K562 (cell line): ENCODE measurements around the gene SLC9A3. TPM values are rescaled to one million over a fixed set of nuclear protein-coding genes. Genes with fewer than 3 reads are reported as not detected.
A peak's percentile ranks its signal among the peaks of the same experiment; 100 is the strongest.

Experiments
- ATAC-seq: fragments of 200-7000 bp; cut with Tn5 transposase; 3 replicates; pipeline ENCODE4 v1.9.1; 2020; ENCODE audit warnings: moderate library complexity
- BruUV-seq: library from RNA; stranded (reverse); fragments of 400-500 nt; replicated peaks from 2 replicates; lab custom pipeline; 2021; lab: Mats Ljungman, UMichigan
- CTCF ChIA-PET: fragments of 300-600 bp; formaldehyde crosslinking; extraction: SDS; loops from one replicate; lab custom pipeline; 2021; ENCODE audit warnings: low intra/inter-chr PET ratio; lab: Yijun Ruan, JAX
- POLR2A ChIA-PET: fragments of 300-600, 350-650 bp; sonication (Branson Sonifier 250); formaldehyde crosslinking; extraction: SDS; loops from one replicate; lab custom pipeline; 2021; ENCODE audit warnings: antibody characterized with exemption, inconsistent platforms; lab: Yijun Ruan, JAX
- DNase-seq, 4 experiments: peaks; one replicate each; pipeline versions ENCODE4 v3.0.0 to v3.0.0-alpha.2; 2011 to 2018; ENCODE audit warnings: low spot score in 3 of 4, mixed read lengths in 3 of 4; ENCODE audit errors: extremely low read depth in 1 of 4
- FAIRE-seq: peaks from 2 replicates; lab custom pipeline; 2011; peaks lifted over from hg19 to GRCh38; lab: Jason Lieb, UNC
- H2AFZ ChIP-seq: 2 replicates; pipeline ENCODE4 v1.6.0; 2011; ENCODE audit warnings: low read depth, low read length, control low read depth, inconsistent platforms
- H3K27ac ChIP-seq: fragments of 200-600 bp; 3 replicates; pipeline ENCODE4 v1.8.0; 2011; ENCODE audit warnings: low read depth, mild to moderate bottlenecking, control low read depth, inconsistent platforms, low read length, moderate library complexity, mixed read lengths; ENCODE audit errors: extremely low read depth
- H3K27me3 ChIP-seq, 2 experiments: fragments of 300-600 bp in 1 of 2; 2 replicates in 1 of 2; 3 replicates in 1 of 2; pipeline versions ENCODE4 v1.6.0 to v1.8.0; 2011; ENCODE audit warnings: inconsistent platforms in 2 of 2, low read length in 2 of 2, mild to moderate bottlenecking in 1 of 2, mixed read lengths in 1 of 2, moderate library complexity in 1 of 2; ENCODE audit not compliant: control insufficient read depth in 2 of 2, insufficient read depth in 2 of 2
- H3K36me3 ChIP-seq: fragments of 300-600 bp; 3 replicates; pipeline ENCODE4 v1.8.0; 2011; ENCODE audit warnings: mild to moderate bottlenecking, low read length, inconsistent platforms; ENCODE audit not compliant: control insufficient read depth, insufficient read depth
- H3K4me1 ChIP-seq, 2 experiments: fragments of 200-600 bp in 1 of 2; replicated peaks in 1 of 2; 2 replicates in 1 of 2; 3 replicates in 1 of 2; pipeline versions ENCODE4 v1.5.1 to v1.8.0; 2011; ENCODE audit warnings: inconsistent platforms in 2 of 2, low read length in 2 of 2, mild to moderate bottlenecking in 1 of 2, mixed read lengths in 1 of 2, moderate library complexity in 1 of 2; ENCODE audit not compliant: control insufficient read depth in 2 of 2, insufficient read depth in 2 of 2
- H3K4me2 ChIP-seq: 2 replicates; pipeline ENCODE4 v1.6.1; 2011; ENCODE audit warnings: low read length, control low read depth, inconsistent platforms, mixed read lengths; ENCODE audit not compliant: insufficient read depth
- H3K4me3 ChIP-seq: fragments of 200-600 bp; sonication (generic), shearing (Covaris generic); 2 replicates; pipeline ENCODE4 v1.5.1; 2016; ENCODE audit warnings: control low read depth, inconsistent platforms
- H3K79me2 ChIP-seq: fragments of 200-600 bp; 3 replicates; pipeline ENCODE4 v1.8.0; 2011; ENCODE audit warnings: low read length, inconsistent platforms; ENCODE audit not compliant: control insufficient read depth, insufficient read depth
- H3K9ac ChIP-seq, 2 experiments: 2 replicates each; pipeline versions ENCODE4 v1.6.0 to v1.6.1; 2011; ENCODE audit warnings: low read depth in 2 of 2, low read length in 2 of 2, control low read depth in 1 of 2, inconsistent platforms in 1 of 2, mild to moderate bottlenecking in 1 of 2, mixed read lengths in 1 of 2; ENCODE audit not compliant: insufficient read depth in 1 of 2
- H3K9me1 ChIP-seq: one replicate; pipeline ENCODE4 v1.6.0; 2011; ENCODE audit warnings: inconsistent platforms, mild to moderate bottlenecking, low read length, moderate library complexity; ENCODE audit not compliant: control insufficient read depth, insufficient read depth
- H3K9me3 ChIP-seq: replicated peaks from 2 replicates; pipeline ENCODE4 v1.5.1; 2011; ENCODE audit warnings: low read depth, low read length, inconsistent platforms; ENCODE audit not compliant: control insufficient read depth, insufficient read depth
- H4K20me1 ChIP-seq: replicated peaks from 2 replicates; pipeline ENCODE4 v1.6.1; 2011; ENCODE audit warnings: low read length, inconsistent platforms, mixed read lengths; ENCODE audit not compliant: control insufficient read depth, insufficient read depth
- HBP1 ChIP-seq: fragments of 450-650 bp; formaldehyde crosslinking; IDR thresholded peaks from 2 replicates; pipeline ENCODE4 v1.4.0; 2022; ENCODE audit warnings: missing genetic modification characterization
- USF1 ChIP-seq: sonication (generic); formaldehyde crosslinking; IDR thresholded peaks from 2 replicates; pipeline ENCODE4 v1.9.0; 2022; ENCODE audit warnings: mild to moderate bottlenecking, missing genetic modification reagents
- WGBS: fragments of 100-300 bp; shearing (Covaris generic); methylation state at CpG from one replicate; pipeline ENCODE4 v1.1.6; 2016; ENCODE audit warnings: low coverage, mixed read lengths; ENCODE audit not compliant: insufficient coverage; ENCODE audit errors: missing lambda C conversion rate; 5-methylcytosine and 5-hydroxymethylcytosine counted together
- in situ Hi-C: fragments of 300-500 bp; cut with MboI; formaldehyde crosslinking; loops from 4 replicates; pipeline ENCODE4 v1.15.0; 2018; ENCODE audit warnings: inconsistent platforms, mixed read lengths
- intact Hi-C: fragments of 100-400 bp; cut with micrococcal nuclease; formaldehyde crosslinking; loops from 2 replicates; pipeline ENCODE4 v1.14.2; 2022
- polyA plus RNA-seq, 8 experiments: library from polyadenylated mRNA; depleted of rRNA in 4 of 8; stranded (reverse) in 5 of 8; unstranded in 3 of 8; fragments of >200 nt; fragmentation: Nextera tagmentation in 2 of 8; fragmentation: Illumina TruSeq in 1 of 8; extraction: Ambion mirVana in 2 of 8; extraction: Trizol in 1 of 8; gene quantifications; 2 replicates each; pipeline versions ENCODE4 v1.2.1 to v1.2.3, GENCODE V29; 2011 to 2014; ENCODE audit warnings: inconsistent platforms in 1 of 8, missing spikeins in 1 of 8
- total RNA-seq, 7 experiments: library from RNA; depleted of rRNA in 6 of 7; stranded (reverse); fragments of >200 nt in 6 of 7; fragmentation: Illumina TruSeq in 2 of 7; extraction: Trizol in 2 of 7; gene quantifications; 2 replicates each; pipeline versions ENCODE4 v1.2.1 to v1.2.3, GENCODE V29; 2011 to 2021; ENCODE audit warnings: low replicate concordance in 1 of 7

SLC9A3 gene
- total and polyA plus RNA-seq, 9 of the 15 experiments (the other 6 are each of a cell fraction or from before 2014, with no cell fraction given) = 1.5 to 5.8 (median 3.7) TPM; not detected in 2

GRCh38 chr5:569868-570361, 45.7 kb upstream of the SLC9A3 start:
- no peaks in the 10 kb centered on the region for H3K36me3 ChIP-seq
- H4K20me1 ChIP-seq = no peaks in the 10 kb centered on the region
- no peak for FAIRE-seq
- no peaks in the 10 kb centered on the region for H3K9me3 ChIP-seq
- BruUV-seq = no TSS peak
- peaks cover 0 to 30% of the 10 kb centered on the region in 2 experiments; a peak in 2 of 5 replicates for H3K4me1 ChIP-seq
- 1% methylated on average over 21 of the region's 21 CpGs for WGBS
- H3K9me1 ChIP-seq = no peaks in the 10 kb centered on the region
- H3K27ac ChIP-seq = no peak overlapping the region
- intact Hi-C loops (no loop called here), in situ Hi-C loops (no loop called here)
- H2AFZ ChIP-seq = no peak overlapping the region
- H3K4me3 ChIP-seq = no peak overlapping the region
- TF ChIP-seq USF1 (0 out of 2 replicates have a peak, but pooled peaks have one; percentile 7), HBP1 (CRISPR knock-in tag) (no peak)
- 0 out of 4 replicates have a peak overlapping the region, but pooled peaks of 1 of the 2 experiments have one; percentile 10 for H3K9ac ChIP-seq
- ATAC-seq = no peak
- DNase-seq = no peak
- H3K79me2 ChIP-seq = no peaks in the 10 kb centered on the region
- CTCF ChIA-PET = no interaction called here
- H3K4me2 ChIP-seq = no peak overlapping the region
- peaks cover 55 to 79% of the 10 kb centered on the region in 2 experiments for H3K27me3 ChIP-seq
- POLR2A ChIA-PET = interaction anchor here (1.2 kb wide), 1 partner anchor 35 kb away, joined by 3 read pairs; no protein-coding TSS in a partner anchor
